Tibial artery (tissue), 4 donors: ENCODE results near the gene SMARCD2.

Experiments used
- DNase-seq, 2 donors: peaks; one replicate each; pipeline ENCODE4 v3.0.0-alpha.2; 2019
- H3K27ac ChIP-seq, 2 donors: fragments of 200-600 bp; sonication (generic) in 1 of 2; 1 replicate in 1 of 2; 2 replicates in 1 of 2; pipeline ENCODE4 v1.5.1; 2018 to 2019; ENCODE audit warnings: mild to moderate bottlenecking in 1 of 2
- H3K27me3 ChIP-seq, 2 donors: fragments of 200-600 bp; sonication (generic) in 1 of 2; one replicate each; pipeline versions ENCODE4 v1.5.1 to v1.6.0; 2016 to 2019
- H3K36me3 ChIP-seq, 3 donors: fragments of 200-600 bp; sonication (generic) in 2 of 3; one replicate each; pipeline ENCODE4 v1.5.1; 2016 to 2019; ENCODE audit warnings: mild to moderate bottlenecking in 2 of 3
- H3K4me1 ChIP-seq, 4 donors: fragments of 200-600 bp; sonication (generic) in 2 of 4; 1 replicate in 3 of 4; 2 replicates in 1 of 4; pipeline ENCODE4 v1.5.1; 2016 to 2019
- H3K4me3 ChIP-seq, 2 donors: fragments of 200-600 bp; sonication (generic) in 1 of 2; 1 replicate in 1 of 2; 2 replicates in 1 of 2; pipeline ENCODE4 v1.5.1; 2018 to 2019; ENCODE audit warnings: mild to moderate bottlenecking in 2 of 2
- H3K9me3 ChIP-seq, 3 donors: fragments of 200-600 bp; sonication (generic) in 1 of 3; one replicate each; pipeline ENCODE4 v1.5.1; 2016 to 2019
- intact Hi-C: fragments of 100-400 bp; cut with DNase I; formaldehyde crosslinking; loops from one replicate; pipeline ENCODE4 v1.15.0; 2023; ENCODE audit warnings: low total_unique reads
- TF ChIP-seq, protein P1 (sequence below), 2 experiments: fragments of 200-600 bp in 1 of 2; fragments of 450-650 bp in 1 of 2; IDR thresholded peaks; one replicate each; pipeline ENCODE4 v1.5.1; 2017 to 2019; ENCODE audit warnings: antibody characterized with exemption in 2 of 2, mild to moderate bottlenecking in 1 of 2, moderate library complexity in 1 of 2

The SMARCD2 gene

DNA sequence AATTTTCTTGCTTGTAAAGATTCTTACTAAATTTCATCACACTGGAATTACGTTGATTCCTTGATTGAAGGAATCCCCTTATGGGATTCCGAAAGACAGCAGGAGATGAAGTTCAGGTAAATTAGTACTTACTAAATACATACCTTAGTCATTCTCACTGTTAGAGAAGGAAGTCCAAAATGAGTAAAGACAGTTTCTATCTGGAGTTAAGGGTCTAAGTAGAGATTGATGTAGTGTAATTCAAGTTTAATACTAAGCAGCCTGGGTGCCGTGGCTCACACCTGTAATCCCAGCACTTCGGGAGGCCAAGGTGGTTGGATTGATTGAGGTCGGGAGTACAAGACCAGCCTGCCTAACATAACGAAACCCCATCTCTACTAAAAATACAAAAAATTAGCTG, 59.0 kb downstream of the SMARCD2 start:
- no peak overlapping the region for H3K4me3 ChIP-seq
- peaks cover 12 to 42% (median 31%) of the 10 kb centered on the region in 3 donors for H3K36me3 ChIP-seq
- intact Hi-C loops: no loop called here
- no peak overlapping the region for H3K27ac ChIP-seq
- DNase-seq: no peak
- TF ChIP-seq, protein P1, sequence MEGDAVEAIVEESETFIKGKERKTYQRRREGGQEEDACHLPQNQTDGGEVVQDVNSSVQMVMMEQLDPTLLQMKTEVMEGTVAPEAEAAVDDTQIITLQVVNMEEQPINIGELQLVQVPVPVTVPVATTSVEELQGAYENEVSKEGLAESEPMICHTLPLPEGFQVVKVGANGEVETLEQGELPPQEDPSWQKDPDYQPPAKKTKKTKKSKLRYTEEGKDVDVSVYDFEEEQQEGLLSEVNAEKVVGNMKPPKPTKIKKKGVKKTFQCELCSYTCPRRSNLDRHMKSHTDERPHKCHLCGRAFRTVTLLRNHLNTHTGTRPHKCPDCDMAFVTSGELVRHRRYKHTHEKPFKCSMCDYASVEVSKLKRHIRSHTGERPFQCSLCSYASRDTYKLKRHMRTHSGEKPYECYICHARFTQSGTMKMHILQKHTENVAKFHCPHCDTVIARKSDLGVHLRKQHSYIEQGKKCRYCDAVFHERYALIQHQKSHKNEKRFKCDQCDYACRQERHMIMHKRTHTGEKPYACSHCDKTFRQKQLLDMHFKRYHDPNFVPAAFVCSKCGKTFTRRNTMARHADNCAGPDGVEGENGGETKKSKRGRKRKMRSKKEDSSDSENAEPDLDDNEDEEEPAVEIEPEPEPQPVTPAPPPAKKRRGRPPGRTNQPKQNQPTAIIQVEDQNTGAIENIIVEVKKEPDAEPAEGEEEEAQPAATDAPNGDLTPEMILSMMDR (IDR thresholded peaks at IDR 0.05): no peak
- H3K9me3 ChIP-seq: no peaks in the 10 kb centered on the region
- H3K27me3 ChIP-seq: no peaks in the 10 kb centered on the region
- H3K4me1 ChIP-seq: peaks cover 0 to 33% (median 10%) of the 10 kb centered on the region in 4 donors
